NT2/D1 (cell line): Measurements from ENCODE around the gene ATP9A.
"Not testable (repeated sequence)": the region's sequence is repeated elsewhere in the genome, so short reads cannot be mapped to it uniquely, and the experiment has no call there.

Source experiments
- DNase-seq: peaks from one replicate; pipeline ENCODE4 v3.0.0-alpha.2; 2011; ENCODE audit warnings: low read depth, low spot score
- H3K27me3 ChIP-seq: 2 replicates; pipeline ENCODE4 v1.6.0; 2011; ENCODE audit warnings: mild to moderate bottlenecking; ENCODE audit not compliant: insufficient read length, insufficient read depth
- H3K36me3 ChIP-seq: 2 replicates; pipeline ENCODE4 v1.6.1; 2011; ENCODE audit warnings: mild to moderate bottlenecking, low read length, mixed read lengths; ENCODE audit not compliant: insufficient read depth, insufficient read length
- H3K4me1 ChIP-seq: 2 replicates; pipeline ENCODE4 v1.5.1; 2011; ENCODE audit not compliant: insufficient read depth, insufficient read length
- H3K4me3 ChIP-seq: 2 replicates; pipeline ENCODE4 v1.5.1; 2011; ENCODE audit warnings: low read depth; ENCODE audit not compliant: insufficient read length
- H3K9ac ChIP-seq: 2 replicates; pipeline ENCODE4 v1.6.0; 2011; ENCODE audit warnings: low read depth; ENCODE audit not compliant: insufficient read length
- H3K9me3 ChIP-seq: 2 replicates; pipeline ENCODE4 v1.5.1; 2011; ENCODE audit warnings: mild to moderate bottlenecking, low read length; ENCODE audit not compliant: insufficient read depth
- SUZ12 ChIP-seq: IDR thresholded peaks from 2 replicates; pipeline ENCODE4 v1.6.1; 2011; ENCODE audit not compliant: insufficient read length, insufficient read depth; ENCODE audit errors: extremely low read depth
- YY1 ChIP-seq: IDR thresholded peaks from 2 replicates; pipeline ENCODE4 v1.6.1; 2011; ENCODE audit not compliant: insufficient read length, insufficient read depth
- ZNF274 ChIP-seq: IDR thresholded peaks from 2 replicates; pipeline ENCODE4 v1.6.1; 2011; ENCODE audit warnings: mild to moderate bottlenecking, low read depth, low read length

The ATP9A gene

GRCh38 chr20:51747182-51747911, 20.8 kb downstream of the ATP9A start:
- DNase-seq = no peak
- Histone ChIP-seq H3K9me3 (no peaks in the 10 kb centered on the region), H3K27me3 (no peaks in the 10 kb centered on the region), H3K4me3 (no peak overlapping the region), H3K36me3 (no peaks in the 10 kb centered on the region), H3K9ac (no peak overlapping the region), H3K4me1 (peaks cover 7% of the 10 kb centered on the region)
- TF ChIP-seq YY1 = no peak
- TF ChIP-seq ZNF274 = no peak
- no peak for TF ChIP-seq SUZ12

DNA sequence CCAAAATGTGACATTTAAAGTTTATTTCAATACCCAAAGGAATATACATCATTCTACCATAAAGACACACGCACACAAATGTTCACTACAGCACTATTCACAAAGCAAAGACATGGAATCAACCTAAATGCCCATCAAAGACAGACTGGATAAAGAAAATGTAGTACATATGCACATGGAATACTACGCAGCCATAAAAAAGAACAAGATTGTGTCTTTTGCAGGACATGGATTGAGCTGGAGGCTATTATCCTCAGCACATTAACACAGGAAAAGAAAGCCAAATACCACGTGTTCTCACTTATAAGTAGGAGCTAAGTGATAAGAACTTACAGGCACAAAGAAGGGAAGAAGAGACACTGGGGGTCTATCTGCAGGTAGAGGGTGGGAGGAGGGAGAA, 22.4 kb downstream of the ATP9A start:
- DNase-seq = no peak
- Histone ChIP-seq H3K9me3 (no peaks in the 10 kb centered on the region), H3K9ac (no peak overlapping the region), H3K4me1 (peaks cover 7% of the 10 kb centered on the region), H3K4me3 (no peak overlapping the region), H3K36me3 (no peaks in the 10 kb centered on the region), H3K27me3 (no peaks in the 10 kb centered on the region)
- TF ChIP-seq YY1 (no peak), SUZ12 (no peak), ZNF274 (no peak)

DNA sequence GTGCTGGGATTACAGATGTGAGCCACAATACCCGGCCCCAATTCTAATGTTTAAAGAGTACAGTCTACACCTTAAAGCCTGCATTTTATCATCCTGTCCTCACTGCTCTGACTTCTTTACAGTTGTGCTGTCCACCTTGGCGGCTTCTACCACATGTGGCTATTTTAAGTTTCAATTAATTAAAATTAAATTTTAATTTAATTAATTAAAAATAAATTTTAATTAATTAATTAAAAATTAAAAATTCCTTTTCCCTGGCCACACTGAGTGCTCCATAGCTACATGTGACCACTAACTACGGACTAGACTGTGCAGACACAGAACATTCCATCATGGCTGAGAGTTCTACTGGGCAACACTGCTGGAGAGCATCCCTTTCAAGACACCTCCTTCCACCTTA, 27.4 kb downstream of the ATP9A start:
- Histone ChIP-seq H3K9ac (no peak overlapping the region), H3K36me3 (no peaks in the 10 kb centered on the region), H3K27me3 (no peaks in the 10 kb centered on the region), H3K4me1 (peaks cover 11% of the 10 kb centered on the region), H3K4me3 (no peak overlapping the region), H3K9me3 (no peaks in the 10 kb centered on the region)
- no peak for DNase-seq
- TF ChIP-seq YY1 = no peak
- no peak for TF ChIP-seq SUZ12
- no peak for TF ChIP-seq ZNF274

GRCh38 chr20:51740308-51740707, 27.9 kb downstream of the ATP9A start:
- H3K9ac ChIP-seq, H3K9me3 ChIP-seq, H3K36me3 ChIP-seq, H3K4me3 ChIP-seq, H3K27me3 ChIP-seq, DNase-seq: not testable (repeated sequence)
- H3K4me1 ChIP-seq = peaks cover 11% of the 10 kb centered on the region

DNA sequence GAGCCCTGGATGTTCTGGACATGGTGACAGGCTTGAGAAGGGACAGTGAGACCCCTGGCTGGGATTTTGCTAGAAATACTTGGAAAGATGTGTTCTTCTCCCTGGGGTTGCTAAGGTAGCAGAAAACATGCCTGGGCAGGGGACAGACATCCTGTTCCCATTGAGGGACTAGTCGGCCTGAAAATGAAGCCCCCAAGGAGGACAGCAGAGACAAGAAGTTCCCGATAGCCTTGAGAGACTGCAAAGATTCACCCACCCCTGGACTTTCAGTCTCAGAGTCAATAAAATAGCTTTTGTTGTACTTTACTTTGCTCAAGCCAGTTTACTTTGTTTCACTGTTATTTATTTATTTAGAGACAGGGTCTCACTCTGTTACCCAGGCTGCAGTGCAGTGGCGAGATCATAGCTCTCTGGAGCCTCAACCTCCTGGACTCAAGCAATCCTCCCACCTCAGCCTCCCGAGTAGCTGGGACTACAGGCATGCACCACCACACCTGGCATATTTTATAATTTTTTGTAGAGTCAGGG, 28.4 kb downstream of the ATP9A start:
- peaks cover 11% of the 10 kb centered on the region for H3K4me1 ChIP-seq
- H3K9ac ChIP-seq = no peak overlapping the region
- no peak overlapping the region for H3K4me3 ChIP-seq
- DNase-seq = no peak
- no peaks in the 10 kb centered on the region for H3K36me3 ChIP-seq
- no peak for TF ChIP-seq ZNF274
- no peak for TF ChIP-seq YY1
- TF ChIP-seq SUZ12 = no peak
- H3K27me3 ChIP-seq = no peaks in the 10 kb centered on the region
- no peaks in the 10 kb centered on the region for H3K9me3 ChIP-seq

DNA sequence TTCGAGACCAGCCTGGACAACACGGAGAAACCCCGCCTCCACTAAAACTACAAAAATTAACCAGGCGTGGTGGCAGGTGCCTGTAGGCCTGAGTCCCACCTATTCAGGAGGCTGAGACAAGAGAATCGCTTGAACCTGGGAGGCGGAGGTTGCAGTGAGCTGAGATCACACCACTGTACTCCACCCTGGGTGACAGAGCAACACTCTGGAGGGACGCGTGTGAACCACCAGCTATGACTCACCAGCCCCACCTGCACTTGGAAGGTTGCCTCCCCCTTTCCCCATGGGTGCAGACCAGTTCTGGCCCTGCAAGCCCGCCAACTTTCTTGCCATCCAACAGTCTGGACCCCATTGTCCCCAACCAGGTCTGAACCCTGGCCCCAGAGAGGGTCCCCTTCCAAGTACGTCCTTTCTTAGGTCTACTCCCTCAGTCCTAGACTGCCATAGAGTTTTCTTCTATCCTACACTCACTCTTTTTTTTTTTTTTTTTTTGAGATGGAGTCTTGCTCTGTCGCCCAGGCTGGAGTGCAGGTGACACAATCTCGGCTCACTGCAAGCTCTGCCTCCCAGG, 29.2 kb downstream of the ATP9A start:
- Histone ChIP-seq H3K4me3 (no peak overlapping the region), H3K9ac (no peak overlapping the region), H3K27me3 (no peaks in the 10 kb centered on the region), H3K36me3 (no peaks in the 10 kb centered on the region), H3K9me3 (no peaks in the 10 kb centered on the region), H3K4me1 (peaks cover 11% of the 10 kb centered on the region)
- no peak for DNase-seq
- TF ChIP-seq ZNF274 = no peak
- TF ChIP-seq YY1 = no peak
- TF ChIP-seq SUZ12 = no peak

GRCh38 chr20:51738261-51738660, 29.9 kb downstream of the ATP9A start:
- H3K9me3 ChIP-seq, H3K36me3 ChIP-seq, H3K4me3 ChIP-seq, H3K27me3 ChIP-seq, DNase-seq, H3K9ac ChIP-seq: not testable (repeated sequence)
- peaks cover 11% of the 10 kb centered on the region for H3K4me1 ChIP-seq

DNA sequence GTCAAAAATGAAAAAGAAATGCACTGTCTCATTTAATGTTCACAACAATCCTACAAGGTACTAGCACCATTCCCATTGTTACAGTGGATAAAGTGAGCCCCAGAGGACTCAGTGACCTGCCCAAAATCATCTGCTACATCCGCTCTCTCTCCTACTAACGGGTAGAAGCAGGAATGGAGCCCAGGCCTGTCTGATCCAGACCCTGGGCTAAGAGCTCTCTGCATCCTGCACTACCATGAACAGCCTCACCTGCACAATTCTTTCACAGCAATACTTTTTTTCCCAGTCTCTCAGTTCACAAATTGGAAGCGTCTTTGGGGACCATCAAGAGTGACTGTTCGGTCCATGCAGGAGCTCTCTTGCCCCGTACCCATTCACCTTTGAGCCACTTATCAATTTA, 31.2 kb downstream of the ATP9A start:
- Histone ChIP-seq H3K27me3 (no peaks in the 10 kb centered on the region), H3K9ac (no peak overlapping the region), H3K9me3 (no peaks in the 10 kb centered on the region), H3K36me3 (no peaks in the 10 kb centered on the region), H3K4me1 (peaks cover 6% of the 10 kb centered on the region), H3K4me3 (no peak overlapping the region)
- no peak for DNase-seq
- TF ChIP-seq YY1 (no peak), ZNF274 (no peak), SUZ12 (no peak)
